ENCODE data around the gene B3GAT3. TPM values are rescaled to one million over a fixed set of nuclear protein-coding genes. Genes with fewer than 3 reads are reported as not detected.

The B3GAT3 gene
- total and polyA plus RNA-seq, 10 of the 15 experiments (the other 5 are each of a cell fraction or from before 2014, with no cell fraction given): 0.31 to 52.7 (median 29.8) TPM

DNA sequence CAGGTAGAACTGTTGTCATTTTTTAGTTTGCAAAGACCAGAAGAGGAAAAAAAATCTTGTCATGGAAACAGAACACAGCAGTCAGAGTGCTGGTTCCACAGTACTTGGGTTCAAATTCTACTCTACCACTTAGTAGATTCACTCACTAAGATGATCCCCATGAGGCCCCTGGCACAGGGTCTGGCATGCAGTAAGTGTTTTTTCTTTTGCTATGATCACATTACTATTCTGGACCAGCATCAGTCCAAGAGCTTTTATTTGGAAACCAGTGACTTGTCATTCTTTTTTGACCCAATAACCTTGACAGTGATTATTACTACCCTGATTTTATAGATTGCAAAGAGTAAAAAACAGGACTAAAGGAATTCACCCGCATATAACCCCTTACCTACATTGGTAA is 52.2 kb downstream of the B3GAT3 start (continued):
- TF ChIP-seq ZBED1 (IDR thresholded peaks at IDR 0.05; ENCODE audit: borderline replicate concordance) (no peak), NFYA (IDR thresholded peaks at IDR 0.05; ENCODE audit: borderline replicate concordance, low read depth, low read length) (no peak), IKZF1 (conservative IDR thresholded peaks at IDR 0.05) (no peak), NFYB (IDR thresholded peaks at IDR 0.05; ENCODE audit: insufficient read depth, low read depth, low read length) (no peak), KDM1A (IDR thresholded peaks at IDR 0.05; ENCODE audit: borderline replicate concordance) (no peak)

DNA sequence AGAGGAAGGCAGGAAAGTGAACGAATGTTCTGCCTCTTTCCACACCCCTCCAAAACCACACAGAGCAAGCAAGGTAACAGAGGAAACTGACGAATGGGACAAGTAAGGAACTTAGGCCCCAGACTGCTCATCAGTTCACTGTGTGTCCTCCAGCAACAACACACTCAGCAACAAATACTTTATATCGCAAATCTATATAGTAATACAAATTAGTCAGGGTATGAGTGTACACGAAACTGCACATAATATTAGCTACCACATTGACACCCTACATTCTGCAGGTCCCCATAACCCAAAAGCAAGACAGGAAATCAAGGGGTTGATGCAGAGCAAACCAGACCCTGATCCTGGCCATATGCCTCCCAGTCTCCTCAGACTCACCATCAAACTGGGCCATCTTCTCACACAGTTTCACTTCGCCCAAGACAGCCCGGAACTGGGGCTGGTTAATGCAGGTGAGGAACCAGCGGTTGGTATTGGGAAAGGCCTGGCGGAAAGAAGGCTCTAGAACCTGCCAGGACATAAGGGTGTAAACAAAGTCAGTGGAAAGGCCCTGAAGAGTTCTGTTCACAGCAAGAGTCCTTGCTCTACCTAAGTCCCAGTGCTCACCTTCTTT is 54.7 kb downstream of the B3GAT3 start:
- no peak overlapping the region for H3K9ac ChIP-seq (ENCODE audit: control insufficient read depth, insufficient read depth, low read length)
- ATAC-seq: peak; percentile 79
- H3K79me2 ChIP-seq (ENCODE audit: control insufficient read depth, insufficient read depth, low read length): peaks cover 58% of the 10 kb centered on the region
- no peak overlapping the region for H3K4me3 ChIP-seq
- FAIRE-seq: no peak
- ChIA-PET RAD21 (ENCODE audit: unreplicated experiment) (interaction anchor here (1.0 to 3.6 kb wide), 5 partner anchors 9 to 172 kb away, joined by 3 to 22 read pairs (median 9); no protein-coding TSS in a partner anchor), POLR2A (interaction anchor here (0.7 to 2.0 kb wide), 6 partner anchors 10 to 131 kb away, joined by 3 to 9 read pairs (median 4); partner anchors contain the start of gene TUT1), CTCF (interaction anchor here (0.6 to 5.7 kb wide), 7 partner anchors 10 to 187 kb away, joined by 3 to 42 read pairs (median 10); partner anchors contain the start of gene TUT1), SMC1A (ENCODE audit: uncharacterized antibody, unreplicated experiment) (interaction anchor here (0.8 to 3.3 kb wide), 6 partner anchors 12 to 142 kb away, joined by 3 to 18 read pairs (median 3); no protein-coding TSS in a partner anchor)
- H3K27me3 ChIP-seq (replicated peaks in 1 of 2; ENCODE audit: control insufficient read depth in 2 of 2, insufficient read depth in 2 of 2, low read length in 1 of 2): no peaks in the 10 kb centered on the region
- H3K4me1 ChIP-seq (ENCODE audit: control insufficient read depth, insufficient read depth, low read length): peaks cover 22% of the 10 kb centered on the region
- no peak for DNase-seq (ENCODE audit: low read depth, low spot score)
- peaks cover 10 to 61% of the 10 kb centered on the region in 2 experiments for H3K36me3 ChIP-seq (ENCODE audit: control insufficient read depth in 2 of 2, insufficient read depth in 2 of 2, low read length in 1 of 2)
- peaks cover 4% of the 10 kb centered on the region; the same call in 1 of the 2 replicates for H4K20me1 ChIP-seq (ENCODE audit: control insufficient read depth, insufficient read depth)
- in situ Hi-C loops (cut with MboI) (no loop called here), intact Hi-C loops (cut with micrococcal nuclease; ENCODE audit: unreplicated experiment) (no loop called here)
- BruUV-seq (replicated peaks): no TSS peak
- H2AFZ ChIP-seq (ENCODE audit: control insufficient read depth, low read depth, low read length): no peak overlapping the region
- no peaks in the 10 kb centered on the region for H3K9me3 ChIP-seq (replicated peaks; ENCODE audit: control insufficient read depth, insufficient read depth, low read length)
- H3K27ac ChIP-seq (ENCODE audit: control insufficient read depth, insufficient read depth): peak overlapping the region; percentile 8
- H3K4me2 ChIP-seq (ENCODE audit: control insufficient read depth, insufficient read depth): peak overlapping the region; percentile 6; the same call in 1 of the 2 replicates
- 49% methylated on average over 8 of the region's 8 CpGs for WGBS (ENCODE audit: insufficient coverage, insufficient replicate concordance, low lambda C conversion rate, missing lambda C conversion rate)
- TF ChIP-seq IRF3 (IDR thresholded peaks at IDR 0.05): no peak
- no peak for TF ChIP-seq ZBTB33 (IDR thresholded peaks at IDR 0.05)
- TF ChIP-seq FOXM1 (IDR thresholded peaks at IDR 0.05; ENCODE audit: low read depth, low read length): no peak
- no peak for TF ChIP-seq KAT2A (conservative IDR thresholded peaks at IDR 0.05; ENCODE audit: control insufficient read depth, low read depth, low read length)
- peak; percentile 56 for TF ChIP-seq IKZF1 (conservative IDR thresholded peaks at IDR 0.05)
- TF ChIP-seq, protein P1, sequence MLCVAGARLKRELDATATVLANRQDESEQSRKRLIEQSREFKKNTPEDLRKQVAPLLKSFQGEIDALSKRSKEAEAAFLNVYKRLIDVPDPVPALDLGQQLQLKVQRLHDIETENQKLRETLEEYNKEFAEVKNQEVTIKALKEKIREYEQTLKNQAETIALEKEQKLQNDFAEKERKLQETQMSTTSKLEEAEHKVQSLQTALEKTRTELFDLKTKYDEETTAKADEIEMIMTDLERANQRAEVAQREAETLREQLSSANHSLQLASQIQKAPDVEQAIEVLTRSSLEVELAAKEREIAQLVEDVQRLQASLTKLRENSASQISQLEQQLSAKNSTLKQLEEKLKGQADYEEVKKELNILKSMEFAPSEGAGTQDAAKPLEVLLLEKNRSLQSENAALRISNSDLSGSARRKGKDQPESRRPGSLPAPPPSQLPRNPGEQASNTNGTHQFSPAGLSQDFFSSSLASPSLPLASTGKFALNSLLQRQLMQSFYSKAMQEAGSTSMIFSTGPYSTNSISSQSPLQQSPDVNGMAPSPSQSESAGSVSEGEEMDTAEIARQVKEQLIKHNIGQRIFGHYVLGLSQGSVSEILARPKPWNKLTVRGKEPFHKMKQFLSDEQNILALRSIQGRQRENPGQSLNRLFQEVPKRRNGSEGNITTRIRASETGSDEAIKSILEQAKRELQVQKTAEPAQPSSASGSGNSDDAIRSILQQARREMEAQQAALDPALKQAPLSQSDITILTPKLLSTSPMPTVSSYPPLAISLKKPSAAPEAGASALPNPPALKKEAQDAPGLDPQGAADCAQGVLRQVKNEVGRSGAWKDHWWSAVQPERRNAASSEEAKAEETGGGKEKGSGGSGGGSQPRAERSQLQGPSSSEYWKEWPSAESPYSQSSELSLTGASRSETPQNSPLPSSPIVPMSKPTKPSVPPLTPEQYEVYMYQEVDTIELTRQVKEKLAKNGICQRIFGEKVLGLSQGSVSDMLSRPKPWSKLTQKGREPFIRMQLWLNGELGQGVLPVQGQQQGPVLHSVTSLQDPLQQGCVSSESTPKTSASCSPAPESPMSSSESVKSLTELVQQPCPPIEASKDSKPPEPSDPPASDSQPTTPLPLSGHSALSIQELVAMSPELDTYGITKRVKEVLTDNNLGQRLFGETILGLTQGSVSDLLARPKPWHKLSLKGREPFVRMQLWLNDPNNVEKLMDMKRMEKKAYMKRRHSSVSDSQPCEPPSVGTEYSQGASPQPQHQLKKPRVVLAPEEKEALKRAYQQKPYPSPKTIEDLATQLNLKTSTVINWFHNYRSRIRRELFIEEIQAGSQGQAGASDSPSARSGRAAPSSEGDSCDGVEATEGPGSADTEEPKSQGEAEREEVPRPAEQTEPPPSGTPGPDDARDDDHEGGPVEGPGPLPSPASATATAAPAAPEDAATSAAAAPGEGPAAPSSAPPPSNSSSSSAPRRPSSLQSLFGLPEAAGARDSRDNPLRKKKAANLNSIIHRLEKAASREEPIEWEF (IDR thresholded peaks at IDR 0.05; ENCODE audit: insufficient replicate concordance, low read depth, low read length): no peak
- TF ChIP-seq, protein P2, sequence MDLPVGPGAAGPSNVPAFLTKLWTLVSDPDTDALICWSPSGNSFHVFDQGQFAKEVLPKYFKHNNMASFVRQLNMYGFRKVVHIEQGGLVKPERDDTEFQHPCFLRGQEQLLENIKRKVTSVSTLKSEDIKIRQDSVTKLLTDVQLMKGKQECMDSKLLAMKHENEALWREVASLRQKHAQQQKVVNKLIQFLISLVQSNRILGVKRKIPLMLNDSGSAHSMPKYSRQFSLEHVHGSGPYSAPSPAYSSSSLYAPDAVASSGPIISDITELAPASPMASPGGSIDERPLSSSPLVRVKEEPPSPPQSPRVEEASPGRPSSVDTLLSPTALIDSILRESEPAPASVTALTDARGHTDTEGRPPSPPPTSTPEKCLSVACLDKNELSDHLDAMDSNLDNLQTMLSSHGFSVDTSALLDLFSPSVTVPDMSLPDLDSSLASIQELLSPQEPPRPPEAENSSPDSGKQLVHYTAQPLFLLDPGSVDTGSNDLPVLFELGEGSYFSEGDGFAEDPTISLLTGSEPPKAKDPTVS (IDR thresholded peaks at IDR 0.05; ENCODE audit: low read depth, low read length): peak; percentile 82; the same call in 1 of the 2 replicates
